Neuronal stem cell (in vitro differentiated cells): ENCODE measurements around the gene PRELID3B.

Experiments used
- DNase-seq: peaks from one replicate; pipeline ENCODE4 v3.0.0-alpha.2; 2013; ENCODE audit warnings: low spot score
- H2AFZ ChIP-seq: one replicate; pipeline ENCODE4 v1.6.1; 2013; ENCODE audit warnings: mild to moderate bottlenecking, low read length, inconsistent platforms
- H2AK5ac ChIP-seq: 2 replicates; pipeline ENCODE4 v1.6.1; 2013; ENCODE audit warnings: low read depth, mild to moderate bottlenecking, inconsistent platforms, low read length, moderate library complexity, mixed read lengths
- H2BK120ac ChIP-seq: 2 replicates; pipeline ENCODE4 v1.6.1; 2013; ENCODE audit warnings: low read depth, mild to moderate bottlenecking, inconsistent platforms, low read length, moderate library complexity, mixed read lengths
- H2BK12ac ChIP-seq: one replicate; pipeline ENCODE4 v1.6.1; 2013; ENCODE audit warnings: low read length, inconsistent platforms
- H2BK15ac ChIP-seq: 2 replicates; pipeline ENCODE4 v1.6.1; 2013; ENCODE audit warnings: mild to moderate bottlenecking, low read length, inconsistent platforms, mixed read lengths
- H2BK5ac ChIP-seq: one replicate; pipeline ENCODE4 v1.6.1; 2013; ENCODE audit warnings: inconsistent platforms, mild to moderate bottlenecking, low read length, moderate library complexity
- H3K14ac ChIP-seq: one replicate; pipeline ENCODE4 v1.6.1; 2013; ENCODE audit warnings: low read length, inconsistent platforms
- H3K18ac ChIP-seq: 2 replicates; pipeline ENCODE4 v1.6.1; 2013; ENCODE audit warnings: low read length, inconsistent platforms
- H3K23ac ChIP-seq: 2 replicates; pipeline ENCODE4 v1.6.1; 2013; ENCODE audit warnings: low read depth, mild to moderate bottlenecking, mixed read lengths, low read length, inconsistent platforms; ENCODE audit not compliant: poor library complexity
- H3K27ac ChIP-seq: replicated peaks from 3 replicates; pipeline ENCODE4 v1.5.1; 2013; ENCODE audit warnings: low read length, inconsistent platforms
- H3K27me3 ChIP-seq, 3 experiments: 2 replicates each; pipeline ENCODE4 v1.6.1; 2013; ENCODE audit warnings: low read length in 3 of 3, mild to moderate bottlenecking in 2 of 3, inconsistent platforms in 1 of 3, low read depth in 1 of 3, mixed read lengths in 1 of 3, moderate library complexity in 1 of 3; ENCODE audit not compliant: control insufficient read depth in 3 of 3, insufficient read depth in 3 of 3
- H3K36me3 ChIP-seq, 2 donors: replicated peaks in 1 of 2; 2 replicates each; pipeline ENCODE4 v1.6.1; 2013; ENCODE audit warnings: low read length in 2 of 2; ENCODE audit not compliant: control insufficient read depth in 2 of 2, insufficient read depth in 2 of 2
- H3K4ac ChIP-seq: 2 replicates; pipeline ENCODE4 v1.6.1; 2013; ENCODE audit warnings: inconsistent platforms, mild to moderate bottlenecking, low read length, moderate library complexity
- H3K4me1 ChIP-seq, 2 donors: 1 replicate in 1 of 2; 2 replicates in 1 of 2; pipeline ENCODE4 v1.6.1; 2013; ENCODE audit warnings: low read length in 2 of 2, low read depth in 1 of 2; ENCODE audit not compliant: control insufficient read depth in 2 of 2, insufficient read depth in 1 of 2
- H3K4me2 ChIP-seq: one replicate; pipeline ENCODE4 v1.6.1; 2013; ENCODE audit warnings: mild to moderate bottlenecking, low read length, inconsistent platforms; ENCODE audit not compliant: insufficient read depth, poor library complexity, severe bottlenecking
- H3K4me3 ChIP-seq, 2 donors: 2 replicates each; pipeline ENCODE4 v1.5.1; 2013; ENCODE audit warnings: low read length in 2 of 2, mild to moderate bottlenecking in 2 of 2, inconsistent platforms in 1 of 2, moderate library complexity in 1 of 2
- H3K79me1 ChIP-seq: one replicate; pipeline ENCODE4 v1.6.1; 2013; ENCODE audit warnings: low read depth, mild to moderate bottlenecking, inconsistent platforms, low read length, moderate library complexity
- H3K9ac ChIP-seq: one replicate; pipeline ENCODE4 v1.6.1; 2013; ENCODE audit warnings: mild to moderate bottlenecking, low read depth, low read length, inconsistent platforms; ENCODE audit not compliant: poor library complexity
- H3K9me3 ChIP-seq, 2 donors: replicated peaks in 1 of 2; 2 replicates each; pipeline versions ENCODE3 to v1.6.1; 2013; ENCODE audit warnings: low read length in 2 of 2, mild to moderate bottlenecking in 2 of 2, inconsistent platforms in 1 of 2, low read depth in 1 of 2, mixed read lengths in 1 of 2, moderate library complexity in 1 of 2; ENCODE audit not compliant: control insufficient read depth in 2 of 2, insufficient read depth in 1 of 2
- H4K8ac ChIP-seq: one replicate; pipeline ENCODE4 v1.6.1; 2013; ENCODE audit warnings: low read depth, mild to moderate bottlenecking, inconsistent platforms, low read length, moderate library complexity
- H4K91ac ChIP-seq: one replicate; pipeline ENCODE4 v1.6.1; 2013; ENCODE audit warnings: low read length, low read depth, mild to moderate bottlenecking, inconsistent platforms; ENCODE audit not compliant: poor library complexity
- WGBS, 2 donors: extraction: QIAGEN DNeasy Blood & Tissue Kit; methylation state at CpG; one replicate each; pipeline ENCODE4 v1.1.7; 2013; ENCODE audit warnings: missing lambda C conversion rate in 2 of 2, mixed read lengths in 1 of 2; ENCODE audit not compliant: insufficient read length in 2 of 2, insufficient replicate concordance in 1 of 2; ENCODE audit errors: extremely low coverage in 2 of 2; 5-methylcytosine and 5-hydroxymethylcytosine counted together

Gene PRELID3B

GRCh38 chr20:58990651-58991445 is 51.7 kb downstream of the PRELID3B start:
- Histone ChIP-seq H3K9ac (no peak overlapping the region), H3K9me3 (peaks cover 0 to 1% of the 10 kb centered on the region in 2 donors), H2AFZ (no peak overlapping the region), H2BK15ac (no peak overlapping the region), H3K27ac (no peak overlapping the region), H3K14ac (no peak overlapping the region), H3K4ac (no peak overlapping the region), H3K79me1 (no peaks in the 10 kb centered on the region), H3K27me3 (no peaks in the 10 kb centered on the region), H2BK120ac (no peak overlapping the region), H2BK5ac (no peak overlapping the region), H3K18ac (no peak overlapping the region), H3K4me3 (no peak overlapping the region), H2BK12ac (no peak overlapping the region), H3K4me2 (no peak overlapping the region), H2AK5ac (no peak overlapping the region), H3K23ac (no peak overlapping the region), H3K36me3 (peaks cover 70 to 99% of the 10 kb centered on the region in 2 donors), H3K4me1 (no peaks in the 10 kb centered on the region), H4K8ac (no peak overlapping the region), H4K91ac (no peak overlapping the region)
- WGBS, 2 donors, result no CpG with 5 or more reads among the region's 14 CpGs
- no peak for DNase-seq

GRCh38 chr20:58989196-58989595 is 53.4 kb downstream of the PRELID3B start:
- H3K9ac ChIP-seq, result no peak overlapping the region
- WGBS, 2 donors, result no CpG with 5 or more reads among the region's 10 CpGs
- no peaks in the 10 kb centered on the region for H3K27me3 ChIP-seq
- H3K23ac ChIP-seq, result no peak overlapping the region
- H2AK5ac ChIP-seq, result no peak overlapping the region
- no peak overlapping the region for H3K4ac ChIP-seq
- no peaks in the 10 kb centered on the region for H3K4me1 ChIP-seq
- H3K9me3 ChIP-seq, result peaks cover 0 to 1% of the 10 kb centered on the region in 2 donors
- H2BK12ac ChIP-seq, result no peak overlapping the region
- no peak overlapping the region for H2BK5ac ChIP-seq
- H2BK120ac ChIP-seq, result no peak overlapping the region
- peaks cover 60 to 93% of the 10 kb centered on the region in 2 donors for H3K36me3 ChIP-seq
- no peak overlapping the region for H2BK15ac ChIP-seq
- no peak overlapping the region for H3K27ac ChIP-seq
- H3K4me3 ChIP-seq, result no peak overlapping the region
- H3K79me1 ChIP-seq, result peaks cover 5% of the 10 kb centered on the region
- no peak overlapping the region for H3K14ac ChIP-seq
- H4K91ac ChIP-seq, result no peak overlapping the region
- H4K8ac ChIP-seq, result no peak overlapping the region
- H3K18ac ChIP-seq, result no peak overlapping the region
- H3K4me2 ChIP-seq, result no peak overlapping the region
- no peak for DNase-seq
- no peak overlapping the region for H2AFZ ChIP-seq

GRCh38 chr20:58988565-58988882 is 54.1 kb downstream of the PRELID3B start:
- H3K4ac ChIP-seq, result no peak overlapping the region
- H3K4me1 ChIP-seq, result peaks cover 0 to 2% of the 10 kb centered on the region in 2 donors
- H3K79me1 ChIP-seq, result peaks cover 5% of the 10 kb centered on the region
- no peak overlapping the region for H3K14ac ChIP-seq
- H2BK15ac ChIP-seq, result no peak overlapping the region
- H3K4me3 ChIP-seq, result no peak overlapping the region
- H3K27ac ChIP-seq, result no peak overlapping the region
- H2BK12ac ChIP-seq, result no peak overlapping the region
- no peak overlapping the region for H2BK120ac ChIP-seq
- no peak overlapping the region for H4K91ac ChIP-seq
- no peaks in the 10 kb centered on the region for H3K27me3 ChIP-seq
- WGBS, 2 donors, result no CpG with 5 or more reads among the region's 6 CpGs
- peaks cover 54 to 90% of the 10 kb centered on the region in 2 donors for H3K36me3 ChIP-seq
- DNase-seq, result no peak
- H2AK5ac ChIP-seq, result no peak overlapping the region
- H3K4me2 ChIP-seq, result no peak overlapping the region
- H3K23ac ChIP-seq, result no peak overlapping the region
- no peak overlapping the region for H4K8ac ChIP-seq
- H2AFZ ChIP-seq, result no peak overlapping the region
- no peak overlapping the region for H3K18ac ChIP-seq
- H3K9me3 ChIP-seq, result no peaks in the 10 kb centered on the region
- no peak overlapping the region for H3K9ac ChIP-seq
- no peak overlapping the region for H2BK5ac ChIP-seq

GRCh38 chr20:58987790-58988564 is 54.6 kb downstream of the PRELID3B start:
- H2BK15ac ChIP-seq, result no peak overlapping the region
- H3K79me1 ChIP-seq, result peaks cover 5% of the 10 kb centered on the region
- no CpG with 5 or more reads among the region's 9 CpGs for WGBS, 2 donors
- peaks cover 0 to 2% of the 10 kb centered on the region in 2 donors for H3K4me1 ChIP-seq
- H3K23ac ChIP-seq, result no peak overlapping the region
- no peak overlapping the region for H2BK12ac ChIP-seq
- no peak overlapping the region for H2BK120ac ChIP-seq
- no peak overlapping the region for H3K4ac ChIP-seq
- H2AFZ ChIP-seq, result no peak overlapping the region
- no peak overlapping the region for H3K4me3 ChIP-seq
- no peak overlapping the region for H4K8ac ChIP-seq
- H3K4me2 ChIP-seq, result no peak overlapping the region
- H3K27ac ChIP-seq, result no peak overlapping the region
- H3K18ac ChIP-seq, result no peak overlapping the region
- no peaks in the 10 kb centered on the region for H3K27me3 ChIP-seq
- H3K9me3 ChIP-seq, result no peaks in the 10 kb centered on the region
- no peak overlapping the region for H4K91ac ChIP-seq
- no peak overlapping the region for H3K9ac ChIP-seq
- no peak overlapping the region for H2AK5ac ChIP-seq
- H2BK5ac ChIP-seq, result no peak overlapping the region
- DNase-seq, result no peak
- peaks cover 49 to 85% of the 10 kb centered on the region in 2 donors for H3K36me3 ChIP-seq
- H3K14ac ChIP-seq, result no peak overlapping the region
